HG02571 (cell line): Measurements from ENCODE around the gene CHADL.
"Not testable (repeated sequence)": the region's sequence is repeated elsewhere in the genome, so short reads cannot be mapped to it uniquely, and the experiment has no call there.

Experiments used
- ATAC-seq: cut with Tn5 transposase; IDR thresholded peaks from one replicate; pipeline ENCODE4 v1.9.1; 2021; ENCODE audit warnings: mild to moderate bottlenecking, moderate library complexity; ENCODE audit not compliant: unreplicated experiment

The CHADL gene

GRCh38 chr22:41240377-41241132 lies at the start of gene CHADL:
Gene CHADL (minus strand): TSS chr22:41240931. CDS start chr22:41240881, 50 bp downstream.
- no peak for ATAC-seq

DNA sequence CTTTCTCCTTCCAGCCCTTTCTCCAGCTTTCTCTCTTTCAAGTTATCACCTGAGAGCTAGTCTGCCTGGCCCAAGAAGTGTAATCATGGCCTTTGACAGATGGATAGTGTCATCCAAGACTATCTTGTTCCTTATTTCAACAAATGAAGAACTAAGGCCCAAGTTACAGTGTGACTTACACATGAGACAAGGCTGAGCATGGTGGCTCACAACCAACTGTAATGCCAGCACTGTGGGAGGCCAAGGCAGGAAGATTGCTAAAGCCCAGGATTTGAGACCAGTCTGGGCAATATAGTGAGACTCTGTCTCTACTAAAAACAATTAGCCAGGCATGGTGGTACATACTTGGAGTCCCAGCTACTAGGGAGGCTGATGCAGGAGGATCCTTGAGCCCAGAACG lies 48.9 kb upstream of the CHADL start:
- ATAC-seq = no peak

DNA sequence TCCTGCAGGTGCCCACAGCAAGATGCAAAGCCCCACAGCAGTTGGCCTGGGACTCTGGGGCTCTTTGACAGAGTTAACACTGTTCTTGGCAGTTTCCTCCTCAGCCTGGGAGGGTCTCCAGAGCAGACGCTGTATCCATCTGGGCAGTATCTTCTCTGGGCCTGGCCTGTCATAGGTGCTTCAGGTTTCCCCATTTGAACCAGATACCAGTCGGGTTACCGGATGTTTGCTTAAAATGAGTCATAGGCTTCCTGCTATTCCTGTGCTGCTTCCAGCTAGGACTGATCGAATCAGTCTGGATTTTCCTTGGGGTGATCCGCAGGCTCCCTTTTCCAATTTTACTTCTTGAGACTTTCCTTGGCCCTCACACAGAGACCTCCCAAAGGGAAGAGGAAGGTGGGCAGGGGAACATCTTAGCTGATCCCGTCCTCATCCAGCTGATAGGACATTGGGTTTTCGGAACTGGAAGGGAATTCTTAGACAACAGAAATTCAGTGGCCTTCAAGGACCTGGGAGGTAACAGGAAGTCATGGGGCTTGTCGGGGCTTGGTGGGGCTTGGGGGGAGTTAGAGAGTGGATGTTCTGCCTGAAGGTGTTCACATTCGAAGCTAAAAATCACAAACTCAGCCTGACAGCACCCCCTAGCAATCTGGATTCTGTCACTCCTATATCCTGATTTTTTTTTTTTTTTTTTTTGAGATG lies 47.7 kb upstream of the CHADL start:
- ATAC-seq = no peak

GRCh38 chr22:41286639-41287091 lies 45.9 kb upstream of the CHADL start:
- ATAC-seq = peak; percentile 5

- peak; percentile 91 for ATAC-seq
Observed at GRCh38 chr22:41285820-41286638, 45.3 kb upstream of the CHADL start, which contains the start of gene RANGAP1. Gene RANGAP1 (minus strand): TSS chr22:41286187. CDS start chr22:41281044, 5,143 bp downstream.

- no peak for ATAC-seq
Observed at GRCh38 chr22:41285441-41285819, 44.7 kb upstream of the CHADL start.

GRCh38 chr22:41284465-41284864 lies 43.7 kb upstream of the CHADL start:
- ATAC-seq = no peak

GRCh38 chr22:41280854-41281253 lies 40.1 kb upstream of the CHADL start:
- no peak for ATAC-seq

- no peak for ATAC-seq
Observed at GRCh38 chr22:41280065-41280464, 39.3 kb upstream of the CHADL start.

DNA sequence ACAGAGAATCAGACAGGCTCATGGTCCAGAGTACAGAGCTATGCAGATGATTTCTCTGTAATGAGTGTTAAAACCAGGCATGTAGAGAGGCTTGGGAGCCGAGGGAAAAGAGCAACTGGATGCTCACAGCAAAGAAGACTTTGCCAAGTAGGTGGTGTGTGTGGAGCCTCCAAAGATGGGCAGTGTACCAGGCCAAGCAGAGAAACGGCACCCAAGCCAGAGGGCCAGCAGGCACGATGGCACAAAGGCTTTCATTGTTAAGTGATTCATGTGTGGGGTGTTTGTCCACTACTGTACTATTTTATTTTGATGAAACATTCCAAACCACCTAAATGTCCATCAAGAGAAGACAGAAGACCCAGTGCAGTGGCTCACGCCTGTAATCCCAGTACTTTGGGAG lies 34.1 kb upstream of the CHADL start:
- ATAC-seq = no peak

GRCh38 chr22:41273128-41273527 lies 32.4 kb upstream of the CHADL start:
- ATAC-seq = no peak

DNA sequence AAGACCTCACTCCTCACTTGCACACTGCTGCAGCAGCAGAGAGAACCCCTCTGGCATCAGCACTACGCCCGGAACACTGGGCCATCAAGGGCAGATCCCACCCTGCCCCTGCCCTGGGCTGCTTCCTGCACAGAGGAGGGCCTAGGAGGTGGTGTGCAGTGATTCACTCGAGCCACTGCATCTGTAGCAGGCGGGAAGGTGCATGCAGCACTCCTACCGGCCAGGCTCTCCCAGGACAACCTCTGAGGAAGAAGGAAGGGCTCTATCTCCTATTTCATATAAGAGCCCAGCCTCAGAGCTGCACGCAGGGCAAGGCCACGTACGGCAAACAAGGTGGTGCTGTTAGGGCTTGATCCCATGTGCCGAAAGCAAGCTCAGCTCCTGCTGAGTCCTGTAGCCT lies 31.1 kb upstream of the CHADL start:
- ATAC-seq = no peak

GRCh38 chr22:41267958-41268357 lies 27.2 kb upstream of the CHADL start:
- ATAC-seq = no peak

DNA sequence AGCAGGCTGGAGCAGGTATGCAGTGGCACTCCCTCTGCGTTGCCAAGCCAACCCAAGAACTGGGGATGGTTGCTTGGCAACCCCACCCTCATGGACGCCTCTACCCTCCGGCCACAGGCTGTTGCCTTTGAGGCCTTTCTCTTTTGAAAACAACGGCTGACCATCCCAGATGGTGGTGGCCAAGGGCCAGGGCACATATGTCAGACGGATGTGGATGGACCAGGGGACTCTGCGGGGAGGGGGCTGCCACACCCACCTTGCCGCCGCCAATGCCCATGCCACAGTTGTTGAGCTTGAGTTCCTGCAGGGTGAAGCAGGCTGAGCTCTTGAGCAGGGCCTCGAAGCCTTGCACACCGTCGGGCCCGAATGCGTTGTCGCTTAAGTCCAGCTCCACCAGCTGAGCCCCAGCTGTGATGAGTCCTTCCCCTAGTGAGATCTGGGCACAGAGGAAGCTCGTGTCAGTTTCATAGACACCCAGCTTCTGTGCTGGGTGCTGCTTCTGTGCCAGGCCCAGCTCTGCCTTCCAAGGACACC lies 23.7 kb upstream of the CHADL start:
- ATAC-seq = no peak

- ATAC-seq = no peak
Observed at GRCh38 chr22:41263704-41264103, 23.0 kb upstream of the CHADL start.

GRCh38 chr22:41262250-41262765 lies 21.6 kb upstream of the CHADL start:
- ATAC-seq = no peak

GRCh38 chr22:41261541-41262249 lies 21.0 kb upstream of the CHADL start:
- ATAC-seq = no peak

- ATAC-seq = no peak
Observed at GRCh38 chr22:41260871-41261270, 20.1 kb upstream of the CHADL start.

DNA sequence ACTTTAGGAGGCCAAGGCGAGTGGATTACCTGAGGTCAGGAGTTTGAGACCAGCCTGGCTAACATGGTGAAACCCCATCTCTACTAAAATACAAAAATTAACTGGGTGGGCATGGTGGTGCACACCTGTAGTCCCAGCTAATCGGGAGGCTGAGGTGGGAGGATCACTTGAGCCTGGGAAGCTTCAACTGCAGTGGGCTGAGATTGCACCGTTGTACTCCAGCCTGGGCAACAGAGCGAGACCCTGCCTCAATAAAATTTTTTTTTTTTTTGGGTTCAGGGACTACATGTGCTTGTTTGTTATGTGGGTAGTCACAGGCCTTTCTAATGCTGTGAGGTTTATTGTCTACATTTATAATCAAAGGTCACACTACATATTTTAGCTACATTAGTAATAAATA lies 19.0 kb upstream of the CHADL start:
- not testable (repeated sequence) for ATAC-seq

GRCh38 chr22:41257696-41258095 lies 17.0 kb upstream of the CHADL start:
- no peak for ATAC-seq
